NCI-H524 treated with DMSO at 0.1 percent for 48 hours (cell line): ENCODE data around the gene ABCB11.
"Not testable (repeated sequence)": the region's sequence is repeated elsewhere in the genome, so short reads cannot be mapped to it uniquely, and the experiment has no call there.

Experiments used
- DNase-seq: peaks from one replicate; lab custom pipeline; 2025; lab: John Stamatoyannopoulos, UW

The ABCB11 gene

GRCh38 chr2:169042856-169043255 is 11.7 kb upstream of the ABCB11 start:
- DNase-seq = no peak

GRCh38 chr2:169041594-169041993 is 10.5 kb upstream of the ABCB11 start:
- no peak for DNase-seq

- DNase-seq = no peak
Observed at GRCh38 chr2:169039702-169040101, 8.6 kb upstream of the ABCB11 start.

- DNase-seq = no peak
Observed at GRCh38 chr2:169038338-169038757, 7.2 kb upstream of the ABCB11 start.

- DNase-seq = no peak
Observed at GRCh38 chr2:169036736-169037440, 5.8 kb upstream of the ABCB11 start.

GRCh38 chr2:169035887-169036286 is 4.8 kb upstream of the ABCB11 start:
- DNase-seq = no peak

GRCh38 chr2:169034984-169035544 is 3.9 kb upstream of the ABCB11 start:
- DNase-seq = no peak

- no peak for DNase-seq
Observed at GRCh38 chr2:169034256-169034655, 3.1 kb upstream of the ABCB11 start.

- no peak for DNase-seq
Observed at GRCh38 chr2:169029341-169029740, 1.8 kb downstream of the ABCB11 start.

GRCh38 chr2:169027234-169027633 is 3.9 kb downstream of the ABCB11 start:
- DNase-seq = no peak

- DNase-seq = no peak
Observed at GRCh38 chr2:169026056-169026455, 5.1 kb downstream of the ABCB11 start.

GRCh38 chr2:169023161-169023560 is 8.0 kb downstream of the ABCB11 start:
- DNase-seq = no peak

GRCh38 chr2:169018390-169018789 is 12.7 kb downstream of the ABCB11 start:
- no peak for DNase-seq

- no peak for DNase-seq
Observed at GRCh38 chr2:169015943-169016342, 15.2 kb downstream of the ABCB11 start.

- DNase-seq = no peak
Observed at GRCh38 chr2:169014780-169015179, 16.3 kb downstream of the ABCB11 start.

- no peak for DNase-seq
Observed at GRCh38 chr2:169013628-169014026, 17.5 kb downstream of the ABCB11 start.

- no peak for DNase-seq
Observed at GRCh38 chr2:169012812-169013627, 18.1 kb downstream of the ABCB11 start.

- DNase-seq = not testable (repeated sequence)
Observed at GRCh38 chr2:169012191-169012792, 18.8 kb downstream of the ABCB11 start.

GRCh38 chr2:169011698-169012097 is 19.4 kb downstream of the ABCB11 start:
- DNase-seq = no peak

GRCh38 chr2:169010633-169011460 is 20.3 kb downstream of the ABCB11 start:
- no peak for DNase-seq

GRCh38 chr2:169009865-169010579 is 21.1 kb downstream of the ABCB11 start:
- no peak for DNase-seq
